MV-4-11 (cell line): ENCODE measurements around the gene CFAP221.

Source experiments
- DNase-seq: peaks from one replicate; lab custom pipeline; 2025; lab: John Stamatoyannopoulos, UW

CFAP221 gene

GRCh38 chr2:119544075-119544938 is at the start of gene CFAP221:
Gene CFAP221 (plus strand): TSS chr2:119544449. CDS start chr2:119546132, 1,683 bp downstream.
- DNase-seq: peak; percentile 63

- no peak for DNase-seq
These were observed 48.3 kb upstream of the CFAP221 start for GRCh38 chr2:119495948-119496347.

GRCh38 chr2:119496682-119497081 is 47.6 kb upstream of the CFAP221 start:
- no peak for DNase-seq

GRCh38 chr2:119508756-119509155 is 35.5 kb upstream of the CFAP221 start:
- DNase-seq: no peak

GRCh38 chr2:119511989-119512388 is 32.3 kb upstream of the CFAP221 start:
- DNase-seq: no peak

- DNase-seq: no peak
These were observed 31.3 kb upstream of the CFAP221 start for GRCh38 chr2:119512946-119513345.

- DNase-seq: no peak
These were observed 30.4 kb upstream of the CFAP221 start for GRCh38 chr2:119513832-119514231.

- DNase-seq: no peak
These were observed 28.1 kb upstream of the CFAP221 start for GRCh38 chr2:119516121-119516520.

- peak; percentile 80 for DNase-seq
These were observed 26.8 kb upstream of the CFAP221 start for GRCh38 chr2:119517433-119517832.

- DNase-seq: no peak
These were observed 25.7 kb upstream of the CFAP221 start for GRCh38 chr2:119518401-119519056.

- DNase-seq: no peak
These were observed 25.2 kb upstream of the CFAP221 start for GRCh38 chr2:119519057-119519408.

- no peak for DNase-seq
These were observed 23.4 kb upstream of the CFAP221 start for GRCh38 chr2:119520696-119521432.

GRCh38 chr2:119521433-119522050 is 22.7 kb upstream of the CFAP221 start:
- DNase-seq: no peak

- DNase-seq: no peak
These were observed 21.6 kb upstream of the CFAP221 start for GRCh38 chr2:119522671-119523070.

GRCh38 chr2:119523383-119523951 is 20.8 kb upstream of the CFAP221 start:
- DNase-seq: no peak

GRCh38 chr2:119523952-119524694 is 20.1 kb upstream of the CFAP221 start, which contains the start of gene SCTR:
Gene SCTR (minus strand): TSS chr2:119524483. CDS start chr2:119524226, 257 bp downstream.
- no peak for DNase-seq

GRCh38 chr2:119525614-119526013 is 18.6 kb upstream of the CFAP221 start:
- DNase-seq: no peak

GRCh38 chr2:119527999-119528398 is 16.2 kb upstream of the CFAP221 start:
- no peak for DNase-seq

- DNase-seq: no peak
These were observed 13.0 kb upstream of the CFAP221 start for GRCh38 chr2:119531292-119531691.

GRCh38 chr2:119533560-119533959 is 10.7 kb upstream of the CFAP221 start:
- no peak for DNase-seq

- DNase-seq: no peak
These were observed 8.0 kb upstream of the CFAP221 start for GRCh38 chr2:119536211-119536610.
